Measurements from ENCODE around the gene TRIB2.

TRIB2 gene

GRCh38 chr2:12704378-12704777 lies 12.4 kb upstream of the TRIB2 start:
- no peaks in the 10 kb centered on the region for H3K36me3 ChIP-seq (ENCODE audit: control insufficient read depth, insufficient read depth, low read length)
- H3K27me3 ChIP-seq (ENCODE audit: control insufficient read depth, insufficient read depth, low read length), result no peaks in the 10 kb centered on the region
- H3K4me3 ChIP-seq (ENCODE audit: low read length), result no peak overlapping the region
- H3K27ac ChIP-seq (ENCODE audit: low read depth, low read length), result no peak overlapping the region
- H3K9ac ChIP-seq (ENCODE audit: low read length), result no peak overlapping the region
- no peaks in the 10 kb centered on the region for H3K4me1 ChIP-seq (ENCODE audit: control insufficient read depth, insufficient read depth, low read length)

DNA sequence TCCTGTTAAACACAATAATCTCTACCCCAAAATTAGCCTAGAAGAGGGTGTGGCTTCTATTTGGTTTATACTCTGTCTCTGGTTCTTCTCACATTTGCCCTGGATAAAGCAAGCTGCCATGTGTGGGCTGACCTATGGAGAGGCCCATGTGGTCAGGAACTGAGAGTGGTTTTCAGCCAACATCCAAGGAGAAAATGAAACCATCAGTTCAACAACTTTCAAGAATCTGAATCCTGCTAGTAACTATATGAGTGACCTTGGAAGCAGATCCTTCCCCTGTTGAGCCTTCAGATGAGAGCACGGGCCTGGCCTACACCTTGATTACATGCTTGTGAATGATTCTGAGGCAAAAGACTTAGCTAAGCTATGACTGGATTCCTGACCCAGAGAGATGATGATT lies 11.5 kb upstream of the TRIB2 start:
- Histone ChIP-seq H3K27me3 (ENCODE audit: control insufficient read depth, insufficient read depth, low read length) (no peaks in the 10 kb centered on the region), H3K27ac (ENCODE audit: low read depth, low read length) (no peak overlapping the region), H3K4me3 (ENCODE audit: low read length) (no peak overlapping the region), H3K9ac (ENCODE audit: low read length) (no peak overlapping the region), H3K4me1 (ENCODE audit: control insufficient read depth, insufficient read depth, low read length) (no peaks in the 10 kb centered on the region), H3K36me3 (ENCODE audit: control insufficient read depth, insufficient read depth, low read length) (no peaks in the 10 kb centered on the region)

DNA sequence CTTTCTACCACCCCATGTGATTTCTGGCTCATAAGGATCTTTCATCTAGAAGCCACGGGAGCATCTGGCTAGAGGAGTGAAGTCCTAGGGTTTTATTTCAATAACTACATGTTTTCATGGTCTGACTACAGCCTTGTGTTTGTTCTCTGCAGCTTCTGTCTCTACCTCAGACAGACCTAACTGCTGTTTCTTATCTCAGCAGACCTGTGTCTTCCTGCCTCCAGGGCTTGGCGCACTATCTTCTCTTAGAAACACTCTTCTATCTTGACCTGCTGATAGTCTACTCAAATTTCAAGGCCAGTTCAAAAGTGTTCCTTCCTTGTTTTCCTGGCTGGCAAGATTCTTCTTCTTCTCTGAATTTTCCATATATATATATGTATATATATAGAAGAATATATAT lies 11.0 kb upstream of the TRIB2 start:
- no peak overlapping the region for H3K27ac ChIP-seq (ENCODE audit: low read depth, low read length)
- no peak overlapping the region for H3K4me3 ChIP-seq (ENCODE audit: low read length)
- H3K4me1 ChIP-seq (ENCODE audit: control insufficient read depth, insufficient read depth, low read length), result no peaks in the 10 kb centered on the region
- H3K9ac ChIP-seq (ENCODE audit: low read length), result no peak overlapping the region
- no peaks in the 10 kb centered on the region for H3K36me3 ChIP-seq (ENCODE audit: control insufficient read depth, insufficient read depth, low read length)
- H3K27me3 ChIP-seq (ENCODE audit: control insufficient read depth, insufficient read depth, low read length), result no peaks in the 10 kb centered on the region

- Histone ChIP-seq H3K27me3 (ENCODE audit: control insufficient read depth, insufficient read depth, low read length) (no peaks in the 10 kb centered on the region), H3K4me1 (ENCODE audit: control insufficient read depth, insufficient read depth, low read length) (no peaks in the 10 kb centered on the region), H3K27ac (ENCODE audit: low read depth, low read length) (no peak overlapping the region), H3K9ac (ENCODE audit: low read length) (no peak overlapping the region), H3K36me3 (ENCODE audit: control insufficient read depth, insufficient read depth, low read length) (no peaks in the 10 kb centered on the region), H3K4me3 (ENCODE audit: low read length) (no peak overlapping the region)
These were observed 8.1 kb upstream of the TRIB2 start for GRCh38 chr2:12708508-12709206.

DNA sequence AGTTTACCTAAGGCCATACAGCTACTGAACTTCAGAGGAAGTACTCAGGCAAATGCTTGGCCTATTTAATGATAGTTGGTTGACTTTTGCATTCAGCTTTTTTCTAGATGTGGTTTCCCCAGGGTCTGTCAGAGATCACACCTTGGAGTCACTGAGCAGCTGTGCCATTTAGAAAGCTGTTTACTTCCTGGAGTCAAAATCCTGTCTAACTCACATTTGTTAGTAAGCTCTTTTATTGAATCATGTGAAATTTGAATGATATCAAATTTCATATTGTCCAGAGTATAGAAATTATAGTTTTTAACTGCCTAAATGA lies 7.6 kb upstream of the TRIB2 start:
- no peak overlapping the region for H3K27ac ChIP-seq (ENCODE audit: low read depth, low read length)
- H3K36me3 ChIP-seq (ENCODE audit: control insufficient read depth, insufficient read depth, low read length), result no peaks in the 10 kb centered on the region
- H3K4me1 ChIP-seq (ENCODE audit: control insufficient read depth, insufficient read depth, low read length), result no peaks in the 10 kb centered on the region
- no peaks in the 10 kb centered on the region for H3K27me3 ChIP-seq (ENCODE audit: control insufficient read depth, insufficient read depth, low read length)
- no peak overlapping the region for H3K4me3 ChIP-seq (ENCODE audit: low read length)
- no peak overlapping the region for H3K9ac ChIP-seq (ENCODE audit: low read length)

DNA sequence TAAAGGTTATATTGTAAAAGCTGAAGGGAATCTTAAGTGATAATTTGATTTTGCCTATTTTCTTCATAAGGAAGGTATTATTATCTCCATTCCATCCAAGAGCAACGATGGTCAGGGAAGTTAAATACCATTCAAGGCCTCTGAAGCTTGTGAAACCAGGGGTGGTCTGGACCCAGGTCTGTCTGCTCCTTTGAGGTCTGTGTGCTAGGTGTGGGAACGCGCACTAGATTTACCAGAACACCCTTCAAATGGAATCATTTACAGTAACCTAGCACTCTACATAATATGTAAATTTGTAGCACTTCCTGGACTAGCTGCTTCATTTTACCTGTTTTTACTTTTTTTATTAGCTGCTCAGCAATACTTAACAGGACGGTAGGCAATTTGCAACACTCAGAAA lies 6.4 kb upstream of the TRIB2 start:
- no peak overlapping the region for H3K4me3 ChIP-seq (ENCODE audit: low read length)
- H3K36me3 ChIP-seq (ENCODE audit: control insufficient read depth, insufficient read depth, low read length), result no peaks in the 10 kb centered on the region
- H3K27ac ChIP-seq (ENCODE audit: low read depth, low read length), result no peak overlapping the region
- peaks cover 3% of the 10 kb centered on the region for H3K4me1 ChIP-seq (ENCODE audit: control insufficient read depth, insufficient read depth, low read length)
- no peak overlapping the region for H3K9ac ChIP-seq (ENCODE audit: low read length)
- no peaks in the 10 kb centered on the region for H3K27me3 ChIP-seq (ENCODE audit: control insufficient read depth, insufficient read depth, low read length)

DNA sequence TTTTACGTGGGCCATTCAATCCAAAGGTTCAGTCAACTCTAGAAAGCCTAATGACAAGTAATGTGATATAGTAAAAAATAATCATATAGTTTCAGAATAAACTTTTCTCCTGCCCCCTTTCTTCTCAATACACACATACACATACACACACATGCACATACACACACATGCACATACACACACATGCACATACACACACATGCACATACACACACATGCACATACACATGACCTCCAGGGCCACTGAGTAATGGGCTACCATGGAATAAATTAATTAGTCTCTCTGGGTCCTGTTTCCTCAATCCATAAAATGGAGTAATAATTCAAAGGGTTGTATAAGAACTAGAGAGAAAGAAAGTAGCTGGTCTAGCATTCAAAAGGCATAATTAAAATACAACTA lies 5.4 kb upstream of the TRIB2 start:
- peaks cover 6% of the 10 kb centered on the region for H3K4me1 ChIP-seq (ENCODE audit: control insufficient read depth, insufficient read depth, low read length)
- H3K27ac ChIP-seq (ENCODE audit: low read depth, low read length), result no peak overlapping the region
- no peaks in the 10 kb centered on the region for H3K27me3 ChIP-seq (ENCODE audit: control insufficient read depth, insufficient read depth, low read length)
- no peak overlapping the region for H3K9ac ChIP-seq (ENCODE audit: low read length)
- H3K36me3 ChIP-seq (ENCODE audit: control insufficient read depth, insufficient read depth, low read length), result no peaks in the 10 kb centered on the region
- no peak overlapping the region for H3K4me3 ChIP-seq (ENCODE audit: low read length)

GRCh38 chr2:12712881-12713280 lies 3.9 kb upstream of the TRIB2 start:
- H3K4me1 ChIP-seq (ENCODE audit: control insufficient read depth, insufficient read depth, low read length), result peaks cover 6% of the 10 kb centered on the region
- no peak overlapping the region for H3K4me3 ChIP-seq (ENCODE audit: low read length)
- H3K9ac ChIP-seq (ENCODE audit: low read length), result no peak overlapping the region
- no peak overlapping the region for H3K27ac ChIP-seq (ENCODE audit: low read depth, low read length)
- H3K36me3 ChIP-seq (ENCODE audit: control insufficient read depth, insufficient read depth, low read length), result no peaks in the 10 kb centered on the region
- no peaks in the 10 kb centered on the region for H3K27me3 ChIP-seq (ENCODE audit: control insufficient read depth, insufficient read depth, low read length)

DNA sequence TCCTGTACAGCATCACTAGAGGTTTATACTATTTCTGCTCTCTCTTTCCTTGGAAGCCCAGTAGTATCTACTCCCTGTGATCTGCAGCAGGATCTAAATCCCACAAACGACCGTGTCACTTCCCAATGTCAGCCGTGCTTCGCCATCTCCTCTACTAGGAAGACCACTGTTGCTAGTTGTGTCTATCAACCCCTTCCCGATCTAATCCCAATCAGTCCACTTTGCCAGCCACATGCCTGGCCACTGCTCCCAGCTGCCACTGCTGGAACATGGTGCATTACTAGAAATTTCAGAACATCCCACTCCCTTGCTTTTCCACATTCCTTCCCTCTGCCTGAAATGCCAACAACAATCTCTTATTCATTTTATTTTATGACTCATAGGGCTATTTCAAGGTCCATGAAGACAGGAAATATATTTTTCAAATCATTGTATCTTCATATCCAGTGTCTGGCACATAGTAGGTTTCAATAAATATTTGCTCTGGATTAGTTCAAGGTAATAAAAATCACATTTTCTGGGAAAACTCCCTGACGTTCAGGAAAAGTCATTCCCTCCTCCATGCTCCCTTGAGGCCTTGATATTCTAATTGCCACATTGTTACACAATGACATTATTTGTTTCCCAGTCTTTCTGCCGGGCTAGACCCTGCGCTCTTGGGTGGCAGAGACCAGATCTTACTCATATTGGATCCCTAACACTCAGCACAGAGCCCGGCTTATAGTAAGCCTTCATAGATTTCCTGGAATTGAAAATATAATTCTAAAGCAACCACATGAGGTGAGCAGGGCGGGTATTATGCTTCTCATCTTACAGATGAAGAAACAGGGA lies 2.1 kb upstream of the TRIB2 start:
- H3K9ac ChIP-seq (ENCODE audit: low read length), result no peak overlapping the region
- peaks cover 6% of the 10 kb centered on the region for H3K4me1 ChIP-seq (ENCODE audit: control insufficient read depth, insufficient read depth, low read length)
- no peaks in the 10 kb centered on the region for H3K36me3 ChIP-seq (ENCODE audit: control insufficient read depth, insufficient read depth, low read length)
- no peaks in the 10 kb centered on the region for H3K27me3 ChIP-seq (ENCODE audit: control insufficient read depth, insufficient read depth, low read length)
- peak overlapping the region; percentile 80 for H3K27ac ChIP-seq (ENCODE audit: low read depth, low read length)
- H3K4me3 ChIP-seq (ENCODE audit: low read length), result no peak overlapping the region

GRCh38 chr2:12715258-12716031 lies 1.3 kb upstream of the TRIB2 start:
- peaks cover 6% of the 10 kb centered on the region for H3K4me1 ChIP-seq (ENCODE audit: control insufficient read depth, insufficient read depth, low read length)
- no peaks in the 10 kb centered on the region for H3K36me3 ChIP-seq (ENCODE audit: control insufficient read depth, insufficient read depth, low read length)
- no peak overlapping the region for H3K9ac ChIP-seq (ENCODE audit: low read length)

DNA sequence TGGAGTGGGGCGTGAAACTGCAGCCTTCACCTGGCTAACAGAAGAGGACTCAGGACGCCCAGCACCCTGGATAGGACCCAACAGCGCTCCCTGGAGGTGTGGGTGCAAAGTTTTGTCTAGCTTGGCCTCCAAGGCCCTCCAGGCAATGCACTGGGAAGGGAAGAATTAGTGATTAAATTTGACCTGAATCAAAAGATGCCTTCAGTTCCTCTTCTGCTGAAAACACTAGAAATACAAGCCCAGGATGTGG lies 779 bp upstream of the TRIB2 start:
- Histone ChIP-seq H3K9ac (ENCODE audit: low read length) (peak overlapping the region; percentile 2), H3K4me3 (ENCODE audit: low read length) (peak overlapping the region; percentile 61), H3K27ac (ENCODE audit: low read depth, low read length) (peak overlapping the region; percentile 80), H3K27me3 (ENCODE audit: control insufficient read depth, insufficient read depth, low read length) (no peaks in the 10 kb centered on the region), H3K36me3 (ENCODE audit: control insufficient read depth, insufficient read depth, low read length) (no peaks in the 10 kb centered on the region), H3K4me1 (ENCODE audit: control insufficient read depth, insufficient read depth, low read length) (peaks cover 9% of the 10 kb centered on the region)

More at GRCh38 chr2:12715258-12716031, 1.3 kb upstream of the TRIB2 start:
- Histone ChIP-seq H3K27ac (ENCODE audit: low read depth, low read length) (peak overlapping the region; percentile 80), H3K27me3 (ENCODE audit: control insufficient read depth, insufficient read depth, low read length) (no peaks in the 10 kb centered on the region), H3K4me3 (ENCODE audit: low read length) (peak overlapping the region; percentile 22)

GRCh38 chr2:12717191-12718014 lies 667 bp downstream of the TRIB2 start:
- H3K9ac ChIP-seq (ENCODE audit: low read length), result peak overlapping the region; percentile 89

More at GRCh38 chr2:12717191-12718014, 667 bp downstream of the TRIB2 start:
- Histone ChIP-seq H3K36me3 (ENCODE audit: control insufficient read depth, insufficient read depth, low read length) (no peaks in the 10 kb centered on the region), H3K27ac (ENCODE audit: low read depth, low read length) (peak overlapping the region; percentile 93), H3K4me3 (ENCODE audit: low read length) (peak overlapping the region; percentile 92), H3K27me3 (ENCODE audit: control insufficient read depth, insufficient read depth, low read length) (no peaks in the 10 kb centered on the region), H3K4me1 (ENCODE audit: control insufficient read depth, insufficient read depth, low read length) (peaks cover 20% of the 10 kb centered on the region)
